IPS-NIHi11 (cell line): ENCODE data around the gene NFIC.
A peak's percentile ranks its signal among the peaks of the same experiment; 100 is the strongest.
"Not testable (repeated sequence)": the region's sequence is repeated elsewhere in the genome, so short reads cannot be mapped to it uniquely, and the experiment has no call there.

Experiments used
- DNase-seq: peaks from one replicate; pipeline ENCODE4 v3.0.0; 2012; ENCODE audit warnings: mixed read lengths, low spot score

Gene NFIC

GRCh38 chr19:3452942-3453214 lies 86.5 kb downstream of the NFIC start:
- DNase-seq, result not testable (repeated sequence)

GRCh38 chr19:3453840-3454239 lies 87.5 kb downstream of the NFIC start:
- DNase-seq, result no peak

- no peak for DNase-seq
These were observed 88.4 kb downstream of the NFIC start for GRCh38 chr19:3454656-3455392.

- no peak for DNase-seq
These were observed 89.1 kb downstream of the NFIC start for GRCh38 chr19:3455393-3455955.

GRCh38 chr19:3455960-3456601 lies 89.7 kb downstream of the NFIC start:
- no peak for DNase-seq

- no peak for DNase-seq
These were observed 90.6 kb downstream of the NFIC start for GRCh38 chr19:3456925-3457527.

GRCh38 chr19:3457528-3458228 lies 91.3 kb downstream of the NFIC start:
- DNase-seq, result peak; percentile 54

- peak; percentile 47 for DNase-seq
These were observed 92.1 kb downstream of the NFIC start for GRCh38 chr19:3458229-3459088.

- DNase-seq, result peak; percentile 84
These were observed 92.9 kb downstream of the NFIC start for GRCh38 chr19:3459089-3459881.

GRCh38 chr19:3459965-3460582 lies 93.7 kb downstream of the NFIC start:
- DNase-seq, result no peak

- peak; percentile 41 for DNase-seq
These were observed 96.8 kb downstream of the NFIC start for GRCh38 chr19:3462991-3463713.

GRCh38 chr19:3463714-3464586 lies 97.6 kb downstream of the NFIC start:
- peak; percentile 54 for DNase-seq

- DNase-seq, result peak; percentile 60
These were observed 98.3 kb downstream of the NFIC start for GRCh38 chr19:3464587-3465235.

- DNase-seq, result peak; percentile 58
These were observed 99.2 kb downstream of the NFIC start for GRCh38 chr19:3465552-3465951.

- DNase-seq, result no peak
These were observed 100.3 kb downstream of the NFIC start for GRCh38 chr19:3466635-3467034.

GRCh38 chr19:3467437-3468198 lies 101.2 kb downstream of the NFIC start:
- no peak for DNase-seq

- no peak for DNase-seq
These were observed 101.8 kb downstream of the NFIC start for GRCh38 chr19:3468211-3468610.
